OCI-LY7 (cell line): ENCODE data around the gene SRGAP3. TPM values are rescaled to one million over a fixed set of nuclear protein-coding genes. Genes with fewer than 3 reads are reported as not detected.

ENCODE experiments used
- BruUV-seq: library from RNA; stranded (reverse); fragments of 400-500 nt; replicated peaks from 2 replicates; lab custom pipeline; 2021; lab: Mats Ljungman, UMichigan
- CTCF ChIA-PET: fragments of 300-600 bp; sonication (Branson Sonifier 250); formaldehyde crosslinking; loops from one replicate; lab custom pipeline; 2022; ENCODE audit warnings: antibody characterized with exemption; ENCODE audit not compliant: unreplicated experiment; lab: Charles Lee
- POLR2A ChIA-PET: fragments of 300-600 bp; sonication (Branson Sonifier 250); formaldehyde crosslinking; loops from one replicate; lab custom pipeline; 2022; ENCODE audit warnings: antibody characterized with exemption; lab: Charles Lee
- DNase-seq: peaks from one replicate; pipeline ENCODE4 v3.0.0-alpha.2; 2015; ENCODE audit warnings: low spot score
- H2AFZ ChIP-seq: fragments of 200-600 bp; sonication (generic), shearing (Covaris generic); 2 replicates; pipeline ENCODE4 v1.6.1; 2014; ENCODE audit warnings: mild to moderate bottlenecking, antibody characterized with exemption, low read length, moderate library complexity
- H3K27ac ChIP-seq: fragments of 200-600 bp; sonication (generic); 2 replicates; pipeline ENCODE4 v1.5.1; 2014; ENCODE audit warnings: mixed run types, low read depth, mild to moderate bottlenecking, moderate library complexity, low read length, inconsistent platforms; ENCODE audit not compliant: poor library complexity, severe bottlenecking
- H3K36me3 ChIP-seq: fragments of 200-600 bp; sonication (generic); 2 replicates; pipeline ENCODE4 v1.6.1; 2014; ENCODE audit warnings: mild to moderate bottlenecking, antibody characterized with exemption, low read length, moderate library complexity, mixed read lengths; ENCODE audit not compliant: insufficient read depth
- H3K4me1 ChIP-seq: fragments of 200-600 bp; sonication (generic); 2 replicates; pipeline ENCODE4 v1.5.1; 2014; ENCODE audit warnings: mild to moderate bottlenecking, low read length; ENCODE audit not compliant: insufficient read depth, poor library complexity, severe bottlenecking
- H3K4me2 ChIP-seq: fragments of 200-600 bp; sonication (generic); 2 replicates; pipeline ENCODE4 v1.6.1; 2014; ENCODE audit warnings: mild to moderate bottlenecking, low read length
- H3K4me3 ChIP-seq: fragments of 200-600 bp; sonication (generic); 2 replicates; pipeline ENCODE4 v1.5.1; 2014; ENCODE audit warnings: mild to moderate bottlenecking, low read depth, low read length; ENCODE audit not compliant: poor library complexity, severe bottlenecking
- H3K79me2 ChIP-seq: fragments of 200-600 bp; sonication (generic); 2 replicates; pipeline ENCODE4 v1.6.1; 2016; ENCODE audit warnings: low read depth, mild to moderate bottlenecking, low read length, moderate library complexity, mixed read lengths; ENCODE audit not compliant: insufficient read depth
- H3K9me2 ChIP-seq: fragments of 200-600 bp; sonication (generic); 2 replicates; pipeline ENCODE4 v1.6.1; 2016; ENCODE audit warnings: mild to moderate bottlenecking, low read length, mixed read lengths; ENCODE audit not compliant: insufficient read depth
- H3K9me3 ChIP-seq: fragments of 200-600 bp; sonication (generic); 2 replicates; pipeline ENCODE4 v1.6.1; 2014; ENCODE audit warnings: mild to moderate bottlenecking, mixed run types, low read length, mixed read lengths
- H4K20me1 ChIP-seq: fragments of 200-600 bp; sonication (generic); 2 replicates; pipeline ENCODE4 v1.6.1; 2014; ENCODE audit warnings: mild to moderate bottlenecking, antibody characterized with exemption, low read length, moderate library complexity, mixed read lengths; ENCODE audit not compliant: insufficient read depth
- CTCF ChIP-seq: fragments of 200-600 bp; sonication (generic); conservative IDR thresholded peaks from 2 replicates; pipeline ENCODE4 v1.5.1; 2014; ENCODE audit warnings: mild to moderate bottlenecking, antibody characterized with exemption, low read length, moderate library complexity, mixed read lengths
- EZH2phosphoT487 ChIP-seq: fragments of 200-600 bp; sonication (generic); IDR thresholded peaks from 2 replicates; pipeline ENCODE4 v1.6.1; 2018; ENCODE audit warnings: low read depth, borderline replicate concordance, mild to moderate bottlenecking, mixed run types, antibody characterized with exemption, low read length, moderate library complexity, mixed read lengths
- intact Hi-C: fragments of 100-400 bp; cut with micrococcal nuclease; formaldehyde crosslinking; loops from one replicate; pipeline ENCODE4 v1.10.0; 2022; ENCODE audit not compliant: unreplicated experiment
- total RNA-seq, 2 experiments: library from RNA; depleted of rRNA in 1 of 2; stranded (reverse); fragments of >200 nt in 1 of 2; shearing (Covaris generic) in 1 of 2; gene quantifications; 2 replicates each; pipeline ENCODE4 v1.2.3, GENCODE V29; 2014 to 2022

Gene SRGAP3
- total RNA-seq, 2 experiments from 2014 or later = 1.5 to 1.7 TPM

- no peak overlapping the region for H3K4me2 ChIP-seq
- intact Hi-C loops = no loop called here
Measured at GRCh38 chr3:9035961-9036360, 213.5 kb downstream of the SRGAP3 start.

GRCh38 chr3:9035473-9035872, 214.0 kb downstream of the SRGAP3 start:
- Histone ChIP-seq H3K27ac (no peak overlapping the region), H3K4me2 (no peak overlapping the region), H3K9me2 (no peaks in the 10 kb centered on the region), H2AFZ (no peak overlapping the region), H3K36me3 (no peaks in the 10 kb centered on the region), H3K4me3 (no peak overlapping the region), H3K9me3 (no peaks in the 10 kb centered on the region), H3K79me2 (no peaks in the 10 kb centered on the region), H4K20me1 (no peaks in the 10 kb centered on the region), H3K4me1 (no peaks in the 10 kb centered on the region)
- intact Hi-C loops = no loop called here
- BruUV-seq = no TSS peak
- TF ChIP-seq CTCF = no peak
- DNase-seq = no peak
- ChIA-PET POLR2A (no interaction called here), CTCF (no interaction called here)

More at GRCh38 chr3:9035961-9036360, 213.5 kb downstream of the SRGAP3 start:
- Histone ChIP-seq H3K9me3 (no peaks in the 10 kb centered on the region), H3K27ac (no peak overlapping the region), H2AFZ (no peak overlapping the region), H3K79me2 (no peaks in the 10 kb centered on the region), H4K20me1 (no peaks in the 10 kb centered on the region), H3K4me3 (no peak overlapping the region), H3K36me3 (no peaks in the 10 kb centered on the region), H3K4me1 (no peaks in the 10 kb centered on the region), H3K9me2 (no peaks in the 10 kb centered on the region)
- CTCF ChIA-PET = no interaction called here
- POLR2A ChIA-PET = no interaction called here
- TF ChIP-seq EZH2phosphoT487 (no peak), CTCF (no peak)
- DNase-seq = no peak
- BruUV-seq = no TSS peak

GRCh38 chr3:9033867-9034266, 215.6 kb downstream of the SRGAP3 start:
- Histone ChIP-seq H3K9me2 (no peaks in the 10 kb centered on the region), H3K4me3 (no peak overlapping the region), H3K36me3 (no peaks in the 10 kb centered on the region), H2AFZ (no peak overlapping the region), H4K20me1 (no peaks in the 10 kb centered on the region), H3K79me2 (no peaks in the 10 kb centered on the region), H3K27ac (no peak overlapping the region), H3K4me1 (no peaks in the 10 kb centered on the region), H3K4me2 (no peak overlapping the region), H3K9me3 (no peaks in the 10 kb centered on the region)
- intact Hi-C loops = no loop called here
- CTCF ChIA-PET = no interaction called here
- DNase-seq = no peak
- POLR2A ChIA-PET = interaction anchor here (0.6 to 0.7 kb wide), 2 partner anchors 56 to 254 kb away, joined by 3 to 4 read pairs; no protein-coding TSS in a partner anchor
- no TSS peak for BruUV-seq
- no peak for TF ChIP-seq EZH2phosphoT487
- no peak for TF ChIP-seq CTCF
